DND-41 (cell line): ENCODE measurements around the gene CAMSAP2.

Source experiments
- EZH2 ChIP-seq: IDR thresholded peaks from 3 replicates; pipeline ENCODE4 v1.6.1; 2012; ENCODE audit warnings: borderline replicate concordance, low read depth, mild to moderate bottlenecking, moderate library complexity, low read length, inconsistent platforms; ENCODE audit not compliant: severe bottlenecking
- TF ChIP-seq, protein P1 (sequence below): IDR thresholded peaks from 2 replicates; pipeline ENCODE4 v1.5.1; 2012; ENCODE audit warnings: borderline replicate concordance, low read length, moderate library complexity, mild to moderate bottlenecking; ENCODE audit not compliant: poor library complexity, severe bottlenecking; ENCODE audit errors: extremely low read depth

DNA sequence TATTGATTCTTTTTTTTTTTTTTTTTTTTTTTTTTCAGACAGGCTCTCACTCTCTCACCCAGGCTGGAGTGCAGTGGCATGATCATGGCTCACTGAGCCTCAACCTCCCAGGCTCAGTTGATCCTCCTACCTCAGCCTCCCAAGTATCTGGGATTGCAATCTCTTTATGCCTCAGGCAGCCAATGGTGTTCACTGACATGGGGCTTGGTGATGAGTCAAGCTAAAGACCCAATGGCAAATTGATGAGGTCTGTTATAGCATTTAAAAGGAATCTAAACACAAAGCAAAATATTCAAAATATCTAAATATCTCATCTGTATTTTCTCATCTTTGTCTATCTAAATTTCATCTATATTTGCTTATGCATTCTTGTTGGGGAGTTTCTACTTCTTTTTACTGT is 30.5 kb upstream of the CAMSAP2 start:
- TF ChIP-seq, protein P1, sequence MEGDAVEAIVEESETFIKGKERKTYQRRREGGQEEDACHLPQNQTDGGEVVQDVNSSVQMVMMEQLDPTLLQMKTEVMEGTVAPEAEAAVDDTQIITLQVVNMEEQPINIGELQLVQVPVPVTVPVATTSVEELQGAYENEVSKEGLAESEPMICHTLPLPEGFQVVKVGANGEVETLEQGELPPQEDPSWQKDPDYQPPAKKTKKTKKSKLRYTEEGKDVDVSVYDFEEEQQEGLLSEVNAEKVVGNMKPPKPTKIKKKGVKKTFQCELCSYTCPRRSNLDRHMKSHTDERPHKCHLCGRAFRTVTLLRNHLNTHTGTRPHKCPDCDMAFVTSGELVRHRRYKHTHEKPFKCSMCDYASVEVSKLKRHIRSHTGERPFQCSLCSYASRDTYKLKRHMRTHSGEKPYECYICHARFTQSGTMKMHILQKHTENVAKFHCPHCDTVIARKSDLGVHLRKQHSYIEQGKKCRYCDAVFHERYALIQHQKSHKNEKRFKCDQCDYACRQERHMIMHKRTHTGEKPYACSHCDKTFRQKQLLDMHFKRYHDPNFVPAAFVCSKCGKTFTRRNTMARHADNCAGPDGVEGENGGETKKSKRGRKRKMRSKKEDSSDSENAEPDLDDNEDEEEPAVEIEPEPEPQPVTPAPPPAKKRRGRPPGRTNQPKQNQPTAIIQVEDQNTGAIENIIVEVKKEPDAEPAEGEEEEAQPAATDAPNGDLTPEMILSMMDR: no peak
- no peak for TF ChIP-seq EZH2
